Activated CD4-positive, alpha-beta T cell treated with anti-CD3 and anti-CD28 coated beads, Interleukin-2, Interleukin-4, amounts not matched to agents 100 ng/mL and 50 ng/mL, durations not matched to agents 16 hours and 8 hours (primary cell): Measurements from ENCODE around the gene MMP13.
"Not testable (repeated sequence)": the region's sequence is repeated elsewhere in the genome, so short reads cannot be mapped to it uniquely, and the experiment has no call there.

Source experiments
- DNase-seq: peaks from one replicate; pipeline ENCODE4 v3.0.0-alpha.2; 2020; ENCODE audit warnings: low spot score

MMP13 gene

DNA sequence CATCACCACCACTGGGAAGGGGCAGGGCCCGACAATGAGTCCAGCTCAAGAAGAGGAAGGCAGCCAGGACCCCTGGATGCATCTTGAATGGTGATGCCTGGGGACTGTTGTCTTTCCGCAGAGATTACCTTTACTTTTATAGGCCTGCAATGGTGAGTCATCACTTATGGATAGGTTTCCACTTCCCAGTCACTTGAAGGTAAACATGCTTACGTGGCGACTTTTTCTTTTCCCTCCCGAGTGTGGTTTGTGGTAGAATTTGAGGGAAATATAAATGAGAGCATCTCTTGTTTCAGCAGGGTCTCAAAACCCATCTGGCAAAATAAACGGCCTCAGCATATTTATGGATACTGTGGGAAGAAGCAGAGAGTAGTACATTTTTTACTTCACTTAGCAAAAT lies at the start of gene MMP13:
TSS of gene MMP13 (minus strand) at position 109 of the 400 bp plus-strand sequence. CDS start at position 82, 27 bp downstream.
- DNase-seq = no peak

GRCh38 chr11:103004234-103004633 lies 48.7 kb upstream of the MMP13 start:
- DNase-seq = not testable (repeated sequence)

GRCh38 chr11:102994105-102994504 lies 38.6 kb upstream of the MMP13 start:
- no peak for DNase-seq

DNA sequence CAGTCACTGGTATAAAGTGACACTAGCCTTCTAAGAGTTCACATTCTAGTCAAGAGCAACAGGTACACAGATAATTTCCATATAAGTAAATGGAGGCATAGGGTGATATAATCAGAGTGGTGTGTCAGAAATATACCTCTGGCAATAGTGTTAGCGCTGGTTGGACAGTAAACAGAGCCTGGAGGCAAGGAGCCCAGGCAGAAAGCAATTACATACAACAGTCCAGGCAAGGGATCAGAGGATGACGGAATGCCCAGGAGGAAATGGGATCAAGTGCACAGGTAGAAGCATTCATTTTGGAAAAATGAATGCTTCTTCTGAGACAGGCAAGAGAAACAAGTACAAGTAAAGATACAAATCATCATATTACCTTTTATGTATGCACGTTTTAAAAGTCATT lies 36.2 kb upstream of the MMP13 start:
- DNase-seq = no peak

- no peak for DNase-seq
Measured at GRCh38 chr11:102990145-102990544, 34.6 kb upstream of the MMP13 start.

DNA sequence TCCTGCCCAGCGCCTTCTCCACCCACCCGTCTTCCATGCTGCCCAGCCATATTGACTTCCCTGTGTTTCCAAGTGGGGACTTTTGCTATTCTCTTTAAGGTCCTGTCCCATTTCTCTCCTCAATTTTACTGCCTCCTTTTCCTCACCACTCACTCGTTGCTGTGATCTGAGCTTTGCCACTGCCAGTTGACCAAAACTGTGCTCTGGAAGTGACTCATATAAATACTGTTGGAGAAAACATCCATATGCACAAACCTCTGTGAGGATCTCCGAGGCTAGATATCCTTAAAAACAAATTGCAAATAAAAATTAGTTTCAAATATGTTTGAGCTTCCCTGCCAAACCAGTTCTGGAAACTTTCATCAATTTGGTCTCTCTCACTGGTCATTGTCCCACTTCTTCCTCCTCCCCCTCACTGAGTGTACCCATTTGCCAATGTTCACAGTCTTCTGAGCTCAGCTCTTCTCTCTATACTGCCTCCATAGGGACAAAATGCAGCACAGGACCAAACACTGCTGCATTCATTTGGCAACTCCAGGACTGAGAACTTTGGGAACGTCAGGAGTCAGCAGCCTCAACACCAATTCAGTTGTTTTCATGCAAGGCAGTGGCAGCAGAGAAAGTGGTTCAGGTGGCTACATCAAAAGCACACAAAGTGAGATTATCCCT lies 34.0 kb upstream of the MMP13 start:
- no peak for DNase-seq

DNA sequence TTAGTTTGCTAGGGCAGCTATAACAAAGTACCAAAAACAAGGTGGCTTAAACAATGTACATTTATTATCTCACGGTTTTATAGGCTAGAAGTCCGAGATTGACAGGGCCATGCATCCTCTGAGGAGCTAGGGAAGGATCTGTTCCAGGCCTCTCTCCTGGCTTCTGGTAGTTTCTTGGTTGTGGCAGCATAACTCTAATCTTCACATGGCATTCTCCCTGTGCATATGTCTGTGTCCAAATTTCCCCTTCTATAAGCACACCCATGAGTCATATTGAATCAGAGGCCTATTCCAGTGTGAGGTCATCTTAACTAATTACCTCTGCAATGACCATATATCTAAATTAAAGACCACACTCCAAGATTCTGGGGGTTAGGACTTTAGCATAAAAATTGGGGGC lies 31.3 kb upstream of the MMP13 start:
- no peak for DNase-seq

GRCh38 chr11:102985850-102986249 lies 30.3 kb upstream of the MMP13 start:
- no peak for DNase-seq

DNA sequence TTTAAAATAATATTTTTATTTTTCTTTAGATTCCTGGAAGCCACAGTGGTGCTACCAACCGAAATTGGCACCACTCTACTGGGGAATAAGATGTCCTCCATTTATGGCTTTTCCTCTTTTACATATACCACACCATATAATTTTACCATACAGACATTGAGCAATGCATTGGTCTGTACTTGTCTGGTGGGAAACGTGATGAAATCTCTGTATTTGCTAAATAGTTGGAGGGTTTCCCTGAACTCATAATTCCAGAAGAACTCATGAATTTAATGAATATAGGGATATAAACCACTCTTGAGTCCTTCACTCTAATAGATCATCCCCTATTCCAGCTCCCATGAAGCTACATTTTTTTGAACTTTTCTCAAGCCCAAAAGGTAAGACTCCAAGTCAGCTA lies 28.0 kb upstream of the MMP13 start:
- no peak for DNase-seq

DNA sequence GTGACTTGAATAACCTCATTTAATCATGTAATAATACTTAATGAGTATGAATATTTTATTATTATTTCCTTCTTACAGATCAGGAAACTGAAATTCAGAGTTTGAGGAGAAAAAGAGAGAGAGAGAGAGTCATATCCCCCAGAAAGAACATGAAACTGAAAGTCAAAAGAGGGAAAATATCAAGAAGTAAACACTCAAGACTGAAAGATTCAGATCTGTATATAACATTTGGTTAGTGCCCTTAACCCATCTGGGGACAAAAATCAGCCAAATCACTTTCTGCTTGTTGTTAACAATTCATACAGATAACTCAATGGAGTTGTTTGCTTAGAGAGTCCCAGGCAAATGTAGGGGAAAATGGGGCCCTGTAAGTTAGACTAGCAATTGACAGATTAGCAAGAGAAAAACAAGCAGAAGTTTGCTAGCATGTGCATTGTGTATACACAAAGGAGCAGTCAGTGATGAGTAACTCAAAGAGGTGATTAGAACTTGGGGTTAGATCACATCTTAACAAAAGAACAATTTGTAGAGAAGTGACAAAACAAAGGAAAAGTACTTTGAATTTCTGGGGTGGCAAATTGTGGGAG lies 25.9 kb upstream of the MMP13 start:
- peak; percentile 0 for DNase-seq

DNA sequence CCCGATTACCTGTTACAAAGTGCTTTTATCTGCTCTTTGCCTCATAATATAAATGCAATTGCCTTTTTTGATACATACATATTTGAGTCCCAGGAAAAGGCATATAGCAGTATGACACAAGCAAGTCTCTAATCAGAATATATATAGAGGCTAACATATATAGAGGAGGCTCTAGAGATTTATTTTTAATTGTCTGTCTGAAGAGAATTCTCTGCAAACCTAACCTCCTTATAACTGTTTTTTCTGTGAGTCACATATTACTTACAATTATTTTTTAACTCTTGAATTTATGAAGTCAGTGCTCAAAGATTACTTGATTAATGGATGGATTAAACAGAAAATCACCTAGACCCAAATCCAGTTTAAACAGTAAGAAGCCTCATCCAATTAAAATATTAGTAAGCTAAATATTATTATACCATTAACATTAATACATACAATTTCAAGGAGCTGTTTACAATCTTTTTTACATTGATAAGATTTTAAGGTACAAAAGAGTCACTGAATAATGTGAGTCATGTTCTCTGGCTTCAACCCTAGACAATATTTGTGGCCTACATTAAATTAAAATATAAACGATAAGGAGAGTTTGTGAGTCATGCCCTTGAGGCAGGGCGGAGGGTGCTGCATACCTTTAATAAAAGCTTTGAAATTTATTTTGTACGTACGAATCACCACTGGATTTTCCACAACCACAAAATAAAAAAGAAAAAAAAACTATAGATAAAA lies 19.2 kb upstream of the MMP13 start:
- DNase-seq = no peak

GRCh38 chr11:102973698-102974097 lies 18.2 kb upstream of the MMP13 start:
- DNase-seq = not testable (repeated sequence)

DNA sequence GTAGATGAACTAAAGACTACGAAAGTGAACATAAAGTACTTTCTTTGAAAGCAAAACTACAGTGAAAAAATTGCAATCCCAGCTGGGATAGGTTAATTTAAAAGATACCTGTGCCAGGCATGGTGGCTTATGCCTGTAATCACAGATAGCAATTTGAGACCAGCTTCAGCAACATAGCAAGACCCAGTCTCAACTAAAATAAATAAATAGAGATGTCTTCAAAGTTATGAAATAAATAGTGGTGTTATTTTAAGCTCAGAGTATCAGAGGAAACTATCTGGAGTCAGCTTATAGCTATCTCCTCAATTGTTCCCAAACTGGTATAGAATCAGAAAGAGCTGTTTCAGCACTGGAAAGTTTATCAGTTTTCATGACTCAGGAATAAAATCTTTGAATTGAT lies 17.3 kb upstream of the MMP13 start:
- no peak for DNase-seq

- DNase-seq = no peak
Measured at GRCh38 chr11:102971766-102972165, 16.2 kb upstream of the MMP13 start.

DNA sequence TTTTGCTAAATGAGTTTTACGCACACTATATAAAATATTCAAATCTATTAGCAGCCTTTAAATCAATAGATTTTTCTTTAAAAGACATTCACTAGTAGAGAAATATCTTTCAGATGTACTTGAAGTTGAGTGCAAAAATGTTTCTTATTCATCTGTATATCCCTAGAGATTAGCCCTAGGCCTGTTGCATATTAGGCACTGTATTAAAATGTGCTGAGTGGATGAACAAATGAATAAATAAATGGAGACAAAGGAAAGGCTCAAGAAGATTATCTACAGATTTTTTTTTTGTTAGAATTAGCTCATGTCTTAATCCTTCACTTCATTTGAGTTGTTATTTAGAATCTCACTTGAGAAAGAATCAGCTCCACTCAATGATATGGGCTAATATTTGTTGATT lies 12.0 kb upstream of the MMP13 start:
- no peak for DNase-seq

- DNase-seq = no peak
Measured at GRCh38 chr11:102966011-102966410, 10.5 kb upstream of the MMP13 start.

- DNase-seq = no peak
Measured at GRCh38 chr11:102964867-102965266, 9.3 kb upstream of the MMP13 start.

- DNase-seq = no peak
Measured at GRCh38 chr11:102957953-102958352, 2.4 kb upstream of the MMP13 start.

DNA sequence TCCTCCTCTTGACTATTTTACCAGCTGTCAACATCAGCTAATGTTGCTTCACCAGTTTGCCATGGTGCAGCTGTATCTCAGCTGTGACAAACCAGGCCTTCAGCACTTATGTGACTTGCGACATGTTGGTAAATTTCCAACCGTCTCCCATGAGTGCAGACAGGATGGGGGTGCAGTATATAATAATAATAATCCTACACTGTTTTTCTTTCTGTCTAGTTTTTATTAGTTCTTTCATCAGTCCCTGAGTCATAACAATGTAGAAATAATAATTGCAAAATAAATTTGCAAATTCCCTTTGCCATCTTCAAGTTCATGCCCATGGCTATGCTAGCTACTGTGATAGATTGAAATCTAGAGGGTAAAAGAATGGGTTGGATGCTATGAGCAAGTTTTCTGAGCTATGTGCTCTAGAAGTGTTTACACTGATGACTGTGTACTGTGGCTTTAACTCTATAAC lies 4.9 kb downstream of the MMP13 start:
- no peak for DNase-seq

GRCh38 chr11:102946237-102946636 lies 9.3 kb downstream of the MMP13 start:
- no peak for DNase-seq

- peak; percentile 68 for DNase-seq
Measured at GRCh38 chr11:102940714-102941588, 14.6 kb downstream of the MMP13 start.

- DNase-seq = no peak
Measured at GRCh38 chr11:102936864-102937509, 18.5 kb downstream of the MMP13 start.
